H1 (cell line): Measurements from ENCODE around the gene PPP1R1B. TPM values are rescaled to one million over a fixed set of nuclear protein-coding genes. Genes with fewer than 3 reads are reported as not detected.
A peak's percentile ranks its signal among the peaks of the same experiment; 100 is the strongest.

Source experiments
- CTCF ChIA-PET: fragments of 300-600 bp; sonication (Branson Sonifier 250); formaldehyde crosslinking; loops from one replicate; lab custom pipeline; 2021; ENCODE audit not compliant: partially characterized antibody; lab: Charles Lee
- POLR2A ChIA-PET: fragments of 300-600 bp; sonication (Branson Sonifier 250); formaldehyde crosslinking; loops from one replicate; lab custom pipeline; 2021; ENCODE audit warnings: inconsistent platforms; ENCODE audit not compliant: partially characterized antibody; lab: Charles Lee
- DNase-seq, 2 experiments: peaks; one replicate each; pipeline versions ENCODE4 v3.0.0 to v3.0.0-alpha.2; 2010 to 2022; ENCODE audit warnings: low spot score in 2 of 2, low read depth in 1 of 2, mixed read lengths in 1 of 2
- FAIRE-seq: peaks from 2 replicates; lab custom pipeline; 2011; peaks lifted over from hg19 to GRCh38; lab: Jason Lieb, UNC
- H2AFZ ChIP-seq: 2 replicates; pipeline ENCODE4 v1.8.1; 2012; ENCODE audit warnings: low read length, inconsistent platforms
- H2AK5ac ChIP-seq: 2 replicates; pipeline ENCODE4 v1.6.1; 2013; ENCODE audit warnings: low read depth, low read length
- H2BK120ac ChIP-seq: replicated peaks from 2 replicates; pipeline ENCODE3; 2013; ENCODE audit warnings: low read depth, low read length, inconsistent platforms
- H2BK12ac ChIP-seq: 2 replicates; pipeline ENCODE4 v1.6.1; 2013; ENCODE audit warnings: low read depth, low read length
- H2BK15ac ChIP-seq: 2 replicates; pipeline ENCODE4 v1.6.1; 2013; ENCODE audit warnings: low read length
- H2BK20ac ChIP-seq: 2 replicates; pipeline ENCODE4 v1.6.1; 2013; ENCODE audit warnings: low read length
- H2BK5ac ChIP-seq: 2 replicates; pipeline ENCODE4 v1.6.1; 2013; ENCODE audit warnings: low read depth, low read length
- H3K14ac ChIP-seq: 2 replicates; pipeline ENCODE4 v1.6.1; 2013; ENCODE audit warnings: inconsistent platforms; ENCODE audit not compliant: insufficient read length
- H3K18ac ChIP-seq: 2 replicates; pipeline ENCODE4 v1.6.1; 2013; ENCODE audit warnings: low read length; ENCODE audit errors: extremely low read depth
- H3K23ac ChIP-seq: 2 replicates; pipeline ENCODE4 v1.6.1; 2013; ENCODE audit warnings: inconsistent platforms; ENCODE audit not compliant: insufficient read length
- H3K23me2 ChIP-seq: 2 replicates; pipeline ENCODE4 v1.6.1; 2013; ENCODE audit warnings: low read depth, low read length
- H3K27ac ChIP-seq: 2 replicates; pipeline ENCODE4 v1.6.1; 2011; ENCODE audit warnings: low read depth, low read length, inconsistent platforms
- H3K27me3 ChIP-seq, 4 experiments: replicated peaks in 1 of 4; 1 replicate in 1 of 4; 2 replicates in 3 of 4; pipeline versions ENCODE4 v1.6.1 to v1.8.1; 2011 to 2013; ENCODE audit warnings: low read length in 3 of 4, mild to moderate bottlenecking in 3 of 4, inconsistent platforms in 2 of 4, mixed read lengths in 2 of 4, moderate library complexity in 1 of 4; ENCODE audit not compliant: control insufficient read depth in 3 of 4, insufficient read depth in 3 of 4; ENCODE audit errors: extremely low read depth in 1 of 4
- H3K36me3 ChIP-seq, 4 experiments: 2 replicates each; pipeline versions ENCODE4 v1.6.1 to v1.8.1; 2011 to 2013; ENCODE audit warnings: mild to moderate bottlenecking in 4 of 4, low read length in 3 of 4, moderate library complexity in 2 of 4, control low read depth in 1 of 4, inconsistent platforms in 1 of 4; ENCODE audit not compliant: insufficient read depth in 4 of 4, control insufficient read depth in 2 of 4
- H3K4ac ChIP-seq: replicated peaks from 2 replicates; pipeline ENCODE3; 2013; ENCODE audit warnings: low read length, low read depth, mixed read lengths, inconsistent platforms; ENCODE audit not compliant: insufficient read length
- H3K4me1 ChIP-seq, 4 experiments: replicated peaks in 1 of 4; 1 replicate in 1 of 4; 2 replicates in 3 of 4; pipeline versions ENCODE4 v1.6.1 to v1.8.1; 2011 to 2013; ENCODE audit warnings: low read length in 3 of 4, inconsistent platforms in 2 of 4, mixed read lengths in 1 of 4; ENCODE audit not compliant: insufficient read depth in 4 of 4, control insufficient read depth in 3 of 4
- H3K4me2 ChIP-seq, 2 experiments: 2 replicates each; pipeline versions ENCODE4 v1.6.1 to v1.8.1; 2011 to 2013; ENCODE audit warnings: low read depth in 2 of 2, low read length in 2 of 2, control low read depth in 1 of 2, inconsistent platforms in 1 of 2, mild to moderate bottlenecking in 1 of 2; ENCODE audit not compliant: insufficient read depth in 1 of 2
- H3K4me3 ChIP-seq, 4 experiments: fragments of 200-600, 300-600 bp in 1 of 4; sonication (generic), shearing (Covaris generic), sonication (Bioruptor Twin) in 1 of 4; 2 replicates each; pipeline versions ENCODE4 v1.5.1 to v1.8.1; 2011 to 2016; ENCODE audit warnings: low read length in 4 of 4, low read depth in 3 of 4, control low read depth in 2 of 4, inconsistent platforms in 2 of 4, mild to moderate bottlenecking in 2 of 4, mixed read lengths in 1 of 4, moderate library complexity in 1 of 4; ENCODE audit not compliant: insufficient read depth in 2 of 4; ENCODE audit errors: extremely low read depth in 1 of 4
- H3K56ac ChIP-seq: replicated peaks from 2 replicates; pipeline ENCODE3; 2013; ENCODE audit warnings: low read depth, mild to moderate bottlenecking, mixed read lengths, low read length, inconsistent platforms; ENCODE audit not compliant: insufficient read length
- H3K79me1 ChIP-seq: 2 replicates; pipeline ENCODE4 v1.6.1; 2013; ENCODE audit warnings: low read depth, low read length, control low read depth
- H3K79me2 ChIP-seq, 2 experiments: 2 replicates each; pipeline versions ENCODE4 v1.6.1 to v1.8.1; 2012 to 2013; ENCODE audit warnings: low read length in 2 of 2, mild to moderate bottlenecking in 2 of 2, inconsistent platforms in 1 of 2; ENCODE audit not compliant: insufficient read depth in 2 of 2, control insufficient read depth in 1 of 2
- H3K9ac ChIP-seq, 4 experiments: replicated peaks in 1 of 4; 1 replicate in 1 of 4; 2 replicates in 3 of 4; pipeline versions ENCODE4 v1.6.1 to v1.8.1; 2011 to 2013; ENCODE audit warnings: low read depth in 3 of 4, low read length in 3 of 4, control low read depth in 2 of 4, mild to moderate bottlenecking in 2 of 4, moderate library complexity in 2 of 4, inconsistent platforms in 1 of 4; ENCODE audit errors: extremely low read depth in 1 of 4
- H3K9me3 ChIP-seq, 2 experiments: 2 replicates each; pipeline versions ENCODE4 v1.6.1 to v1.8.1; 2012 to 2013; ENCODE audit warnings: mild to moderate bottlenecking in 2 of 2, moderate library complexity in 2 of 2, control low read depth in 1 of 2, inconsistent platforms in 1 of 2, low read depth in 1 of 2, low read length in 1 of 2, mixed read lengths in 1 of 2; ENCODE audit not compliant: insufficient read depth in 2 of 2
- H4K20me1 ChIP-seq, 2 experiments: replicated peaks in 1 of 2; 2 replicates each; pipeline versions ENCODE3 to v1.8.1; 2011 to 2013; ENCODE audit warnings: inconsistent platforms in 2 of 2, low read length in 2 of 2, mild to moderate bottlenecking in 1 of 2; ENCODE audit not compliant: insufficient read depth in 2 of 2, control insufficient read depth in 1 of 2
- H4K5ac ChIP-seq: 2 replicates; pipeline ENCODE4 v1.6.1; 2013; ENCODE audit warnings: low read length, low read depth, mixed read lengths, inconsistent platforms; ENCODE audit not compliant: insufficient read length
- H4K8ac ChIP-seq: 2 replicates; pipeline ENCODE4 v1.8.0; 2013; ENCODE audit warnings: mild to moderate bottlenecking, moderate library complexity, low read length, inconsistent platforms; ENCODE audit not compliant: insufficient read depth; ENCODE audit errors: extremely low read depth
- H4K91ac ChIP-seq: replicated peaks from 2 replicates; pipeline ENCODE3; 2013; ENCODE audit warnings: low read length, mixed read lengths, inconsistent platforms; ENCODE audit not compliant: insufficient read length
- WGBS, 2 experiments: shearing (Covaris generic) in 1 of 2; methylation state at CpG; one replicate each; pipeline versions ENCODE4 v1.1.6 to v1.1.7; 2013 to 2015; ENCODE audit warnings: low lambda C conversion rate in 2 of 2, mixed read lengths in 2 of 2, inconsistent platforms in 1 of 2, low coverage in 1 of 2, missing lambda C conversion rate in 1 of 2; ENCODE audit not compliant: insufficient replicate concordance in 2 of 2, insufficient coverage in 1 of 2, insufficient read length in 1 of 2; ENCODE audit errors: extremely low coverage in 1 of 2, missing lambda C conversion rate in 1 of 2; 5-methylcytosine and 5-hydroxymethylcytosine counted together
- polyA plus RNA-seq, 7 experiments: library from polyadenylated mRNA; depleted of rRNA in 3 of 7; stranded (reverse) in 5 of 7; unstranded in 2 of 7; fragments of >200 nt in 5 of 7; fragments of 200-250 nt in 2 of 7; gene quantifications; 1 replicate in 5 of 7; 2 replicates in 1 of 7; 4 replicates in 1 of 7; pipeline versions ENCODE4 v1.2.1 to v1.2.3, GENCODE V29; 2011 to 2013; ENCODE audit warnings: missing spikeins in 2 of 7, mixed read lengths in 2 of 7
- total RNA-seq: library from RNA; stranded (reverse); fragmentation: NEBNext Ultra II Directional; extraction: Animal tissue kit (Norgen Biotek cat#: 25700); gene quantifications from 2 replicates; pipeline ENCODE4 v1.2.1, GENCODE V29; 2021

The PPP1R1B gene
- total and polyA plus RNA-seq, 2 of the 8 experiments (the other 6 are each of a cell fraction or from before 2014, with no cell fraction given): 10.7 to 22.3 TPM

- no peak overlapping the region for H3K4me3 ChIP-seq
- H3K23ac ChIP-seq: no peak overlapping the region
- peaks cover 8% of the 10 kb centered on the region; the same call in 1 of the 2 replicates for H3K23me2 ChIP-seq
- DNase-seq: no peak
- H2BK20ac ChIP-seq: no peak overlapping the region
- peaks cover 7 to 13% of the 10 kb centered on the region in 2 experiments for H3K79me2 ChIP-seq
- H4K20me1 ChIP-seq: peaks cover 0 to 5% of the 10 kb centered on the region in 2 experiments
- H3K79me1 ChIP-seq: peaks cover 7% of the 10 kb centered on the region
- H3K4me2 ChIP-seq: no peak overlapping the region
- H3K9ac ChIP-seq: no peak overlapping the region
- CTCF ChIA-PET: interaction anchor here (0.6 to 49.2 kb wide), 20 partner anchors 6 to 984 kb away, joined by 3 to 1885 read pairs (median 4); partner anchors contain the start of genes ERBB2, MIEN1, PGAP3 and PNMT
- H2BK15ac ChIP-seq: peak overlapping the region; percentile 48; the same call in 1 of the 2 replicates
- peaks cover 0 to 3% (median 0%) of the 10 kb centered on the region in 4 experiments; a peak in 3 of 7 replicates for H3K27me3 ChIP-seq
- no peak overlapping the region for H2BK120ac ChIP-seq
- no peak for FAIRE-seq
- H3K18ac ChIP-seq: no peak overlapping the region
- H3K14ac ChIP-seq: no peak overlapping the region
- H3K9me3 ChIP-seq: no peaks in the 10 kb centered on the region
- H4K5ac ChIP-seq: no peak overlapping the region
- peaks cover 14 to 51% (median 43%) of the 10 kb centered on the region in 4 experiments for H3K4me1 ChIP-seq
- no peak overlapping the region for H3K56ac ChIP-seq
- peak overlapping the region; percentile 41; the same call in 1 of the 2 replicates for H2AK5ac ChIP-seq
- H4K91ac ChIP-seq: no peak overlapping the region
- H2BK5ac ChIP-seq: peak overlapping the region; percentile 46; the same call in 1 of the 2 replicates
- no peak overlapping the region for H3K27ac ChIP-seq
- no peaks in the 10 kb centered on the region for H3K36me3 ChIP-seq
- 86% methylated on average over 8 of the region's 8 CpGs; no CpG with 5 or more reads in 1 of the 2 experiments for WGBS, 2 experiments
- no peak overlapping the region for H3K4ac ChIP-seq
- no peak overlapping the region for H4K8ac ChIP-seq
- POLR2A ChIA-PET: interaction anchor here (1.1 to 5.8 kb wide), 6 partner anchors 9 to 70 kb away, joined by 3 to 39 read pairs (median 4); no protein-coding TSS in a partner anchor
- H2BK12ac ChIP-seq: peak overlapping the region; percentile 63; the same call in 1 of the 2 replicates
- no peak overlapping the region for H2AFZ ChIP-seq
These were observed 6.9 kb downstream of the PPP1R1B start for GRCh38 chr17:39633570-39634183.
